ENCODE results near the gene SLC22A16.

DNA sequence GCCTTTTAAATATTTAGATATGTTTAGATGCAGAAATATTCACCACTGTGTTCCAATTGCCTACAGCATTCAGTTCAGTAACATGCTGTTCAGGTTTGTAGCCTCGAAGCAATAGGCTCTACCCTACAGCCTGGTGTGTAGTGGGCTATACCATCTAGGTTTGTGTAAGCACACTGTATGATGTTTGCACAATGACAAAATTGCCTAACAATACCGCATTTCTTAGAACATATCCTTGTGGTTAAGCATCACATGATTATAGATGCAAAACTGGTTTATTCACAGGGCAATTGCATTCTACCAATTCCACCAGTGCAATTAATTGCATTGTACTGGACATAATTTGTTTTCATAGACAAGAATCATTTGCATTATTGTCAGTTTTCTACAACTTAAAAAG is 7.9 kb upstream of the SLC22A16 start:
- TF ChIP-seq, protein P1, sequence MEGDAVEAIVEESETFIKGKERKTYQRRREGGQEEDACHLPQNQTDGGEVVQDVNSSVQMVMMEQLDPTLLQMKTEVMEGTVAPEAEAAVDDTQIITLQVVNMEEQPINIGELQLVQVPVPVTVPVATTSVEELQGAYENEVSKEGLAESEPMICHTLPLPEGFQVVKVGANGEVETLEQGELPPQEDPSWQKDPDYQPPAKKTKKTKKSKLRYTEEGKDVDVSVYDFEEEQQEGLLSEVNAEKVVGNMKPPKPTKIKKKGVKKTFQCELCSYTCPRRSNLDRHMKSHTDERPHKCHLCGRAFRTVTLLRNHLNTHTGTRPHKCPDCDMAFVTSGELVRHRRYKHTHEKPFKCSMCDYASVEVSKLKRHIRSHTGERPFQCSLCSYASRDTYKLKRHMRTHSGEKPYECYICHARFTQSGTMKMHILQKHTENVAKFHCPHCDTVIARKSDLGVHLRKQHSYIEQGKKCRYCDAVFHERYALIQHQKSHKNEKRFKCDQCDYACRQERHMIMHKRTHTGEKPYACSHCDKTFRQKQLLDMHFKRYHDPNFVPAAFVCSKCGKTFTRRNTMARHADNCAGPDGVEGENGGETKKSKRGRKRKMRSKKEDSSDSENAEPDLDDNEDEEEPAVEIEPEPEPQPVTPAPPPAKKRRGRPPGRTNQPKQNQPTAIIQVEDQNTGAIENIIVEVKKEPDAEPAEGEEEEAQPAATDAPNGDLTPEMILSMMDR (conservative IDR thresholded peaks at IDR 0.05; ENCODE audit: low read depth, low read length): no peak
- no peak for TF ChIP-seq EZH2 (IDR thresholded peaks at IDR 0.05; ENCODE audit: low read length, unreplicated experiment)

Data from PC-3 (cell line).